SK-N-SH (cell line): ENCODE results near the gene PDPK1. TPM values are rescaled to one million over a fixed set of nuclear protein-coding genes. Genes with fewer than 3 reads are reported as not detected.
A peak's percentile ranks its signal among the peaks of the same experiment; 100 is the strongest.
"Not testable (repeated sequence)": the region's sequence is repeated elsewhere in the genome, so short reads cannot be mapped to it uniquely, and the experiment has no call there.

Experiments used
- CTCF ChIA-PET: fragments of 300-600, 350-600 bp; formaldehyde crosslinking; extraction: SDS; loops from one replicate; lab custom pipeline; 2021; lab: Yijun Ruan, JAX
- POLR2A ChIA-PET: fragments of 350-600 bp; sonication (Branson Sonifier 250); formaldehyde crosslinking; extraction: SDS; loops from one replicate; lab custom pipeline; 2020; ENCODE audit warnings: antibody characterized with exemption, inconsistent platforms; lab: Yijun Ruan, JAX
- DNase-seq: peaks from one replicate; pipeline ENCODE4 v3.0.0; 2012
- H2AFZ ChIP-seq: fragments of 200-600 bp; sonication (generic); 2 replicates; pipeline ENCODE4 v1.8.1; 2016; ENCODE audit warnings: antibody characterized with exemption, mild to moderate bottlenecking, low read depth
- H3F3A ChIP-seq: fragments of 200-600 bp; sonication (generic); replicated peaks from 2 replicates; pipeline ENCODE3; 2016; ENCODE audit warnings: antibody characterized with exemption, mild to moderate bottlenecking; ENCODE audit not compliant: insufficient read depth
- H3K27ac ChIP-seq, 2 experiments: fragments of 200-500 bp in 1 of 2; fragments of 200-600 bp in 1 of 2; sonication (Bioruptor generic) in 1 of 2; sonication (generic), shearing (Covaris generic) in 1 of 2; 2 replicates each; pipeline versions ENCODE4 v1.5.1 to v1.6.1; 2014 to 2016; ENCODE audit warnings: low read depth in 2 of 2, inconsistent platforms in 1 of 2, low read length in 1 of 2, mild to moderate bottlenecking in 1 of 2, mixed read lengths in 1 of 2
- H3K27me3 ChIP-seq: fragments of 200-600 bp; sonication (generic), shearing (Covaris generic); 2 replicates; pipeline ENCODE4 v1.6.1; 2016; ENCODE audit warnings: mixed run types; ENCODE audit not compliant: insufficient read depth
- H3K36me3 ChIP-seq, 2 experiments: fragments of 200-500 bp in 1 of 2; fragments of 200-600 bp in 1 of 2; sonication (Bioruptor generic) in 1 of 2; sonication (generic) in 1 of 2; replicated peaks in 1 of 2; 2 replicates each; pipeline versions ENCODE3 to v1.5.1; 2014 to 2016; ENCODE audit warnings: low read length in 1 of 2, mild to moderate bottlenecking in 1 of 2; ENCODE audit not compliant: insufficient read depth in 2 of 2, control insufficient read depth in 1 of 2
- H3K4me1 ChIP-seq, 2 experiments: fragments of 200-500 bp in 1 of 2; fragments of 200-600 bp in 1 of 2; sonication (Bioruptor generic) in 1 of 2; sonication (generic), shearing (Covaris generic) in 1 of 2; 2 replicates each; pipeline versions ENCODE4 v1.5.1 to v1.6.1; 2014 to 2016; ENCODE audit warnings: low read depth in 1 of 2, low read length in 1 of 2, mixed run types in 1 of 2; ENCODE audit not compliant: insufficient read depth in 2 of 2, control insufficient read depth in 1 of 2
- H3K4me2 ChIP-seq: fragments of 200-600 bp; sonication (generic), shearing (Covaris generic); 2 replicates; pipeline ENCODE4 v1.6.1; 2017; ENCODE audit warnings: mixed run types
- H3K4me3 ChIP-seq, 2 experiments: fragments of 200-500 bp in 1 of 2; fragments of 200-600 bp in 1 of 2; sonication (Bioruptor generic) in 1 of 2; sonication (generic), shearing (Covaris generic) in 1 of 2; 2 replicates each; pipeline versions ENCODE4 v1.5.1 to v1.8.1; 2014 to 2016; ENCODE audit warnings: low read depth in 2 of 2, inconsistent platforms in 1 of 2, low read length in 1 of 2, mild to moderate bottlenecking in 1 of 2, mixed read lengths in 1 of 2, moderate library complexity in 1 of 2
- H3K79me2 ChIP-seq: fragments of 200-600 bp; sonication (generic); 2 replicates; pipeline ENCODE4 v1.8.1; 2017; ENCODE audit warnings: mild to moderate bottlenecking; ENCODE audit not compliant: insufficient read depth
- H3K9ac ChIP-seq: fragments of 200-600 bp; sonication (generic); 2 replicates; pipeline ENCODE4 v1.6.1; 2017; ENCODE audit warnings: mixed run types
- H3K9me2 ChIP-seq: fragments of 200-600 bp; sonication (generic); 2 replicates; pipeline ENCODE4 v1.6.1; 2017; ENCODE audit warnings: mixed run types
- H3K9me3 ChIP-seq: fragments of 200-600 bp; sonication (generic); 2 replicates; pipeline ENCODE4 v1.6.1; 2017; ENCODE audit warnings: mixed run types, mild to moderate bottlenecking, moderate library complexity
- H4K20me1 ChIP-seq: fragments of 200-600 bp; sonication (generic); 2 replicates; pipeline ENCODE4 v1.6.1; 2017; ENCODE audit warnings: mild to moderate bottlenecking, mixed run types; ENCODE audit not compliant: insufficient read depth
- CHD2 ChIP-seq: fragments of 150-350 bp; IDR thresholded peaks from 2 replicates; pipeline ENCODE4 v1.6.1; 2018; ENCODE audit warnings: low read length; ENCODE audit not compliant: partially characterized antibody
- FOXJ3 ChIP-seq: sonication (generic); formaldehyde crosslinking; IDR thresholded peaks from 2 replicates; pipeline ENCODE4 v1.5.1; 2020; ENCODE audit warnings: mild to moderate bottlenecking, missing genetic modification reagents
- GABPA ChIP-seq: IDR thresholded peaks from 2 replicates; pipeline ENCODE4 v1.4.0; 2012; ENCODE audit warnings: low read depth, mild to moderate bottlenecking
- JUND ChIP-seq: IDR thresholded peaks from 2 replicates; pipeline ENCODE4 v1.4.0; 2012
- SIN3A ChIP-seq: IDR thresholded peaks from 2 replicates; pipeline ENCODE4 v1.6.1; 2012; ENCODE audit warnings: low read depth, mild to moderate bottlenecking, low read length, moderate library complexity, borderline replicate concordance
- TCF12 ChIP-seq: IDR thresholded peaks from 2 replicates; pipeline ENCODE4 v1.4.0; 2012
- YY1 ChIP-seq: IDR thresholded peaks from 2 replicates; pipeline ENCODE4 v1.4.0; 2012; ENCODE audit warnings: low read depth, mild to moderate bottlenecking
- WGBS: methylation state at CpG from one replicate; pipeline ENCODE4 v1.1.6; 2017; ENCODE audit warnings: low lambda C conversion rate; 5-methylcytosine and 5-hydroxymethylcytosine counted together
- polyA plus RNA-seq, 3 experiments: library from polyadenylated mRNA; depleted of rRNA; stranded (reverse); fragments of >200 nt; gene quantifications; 2 replicates each; pipeline ENCODE4 v1.2.3, GENCODE V29; 2012
- TF ChIP-seq, protein P1 (sequence below): IDR thresholded peaks from 2 replicates; pipeline ENCODE4 v1.6.1; 2012; ENCODE audit warnings: mild to moderate bottlenecking, low read depth, low read length, moderate library complexity
- TF ChIP-seq, protein P2 (sequence below): IDR thresholded peaks from 2 replicates; pipeline ENCODE4; 2012
- TF ChIP-seq, protein P3 (sequence below): IDR thresholded peaks from 2 replicates; pipeline ENCODE4 v1.4.0; 2012; ENCODE audit warnings: low read depth, borderline replicate concordance

The PDPK1 gene
- polyA plus RNA-seq, 1 of the 3 experiments (the other 2 are of a cell fraction) = 22.0 TPM

DNA sequence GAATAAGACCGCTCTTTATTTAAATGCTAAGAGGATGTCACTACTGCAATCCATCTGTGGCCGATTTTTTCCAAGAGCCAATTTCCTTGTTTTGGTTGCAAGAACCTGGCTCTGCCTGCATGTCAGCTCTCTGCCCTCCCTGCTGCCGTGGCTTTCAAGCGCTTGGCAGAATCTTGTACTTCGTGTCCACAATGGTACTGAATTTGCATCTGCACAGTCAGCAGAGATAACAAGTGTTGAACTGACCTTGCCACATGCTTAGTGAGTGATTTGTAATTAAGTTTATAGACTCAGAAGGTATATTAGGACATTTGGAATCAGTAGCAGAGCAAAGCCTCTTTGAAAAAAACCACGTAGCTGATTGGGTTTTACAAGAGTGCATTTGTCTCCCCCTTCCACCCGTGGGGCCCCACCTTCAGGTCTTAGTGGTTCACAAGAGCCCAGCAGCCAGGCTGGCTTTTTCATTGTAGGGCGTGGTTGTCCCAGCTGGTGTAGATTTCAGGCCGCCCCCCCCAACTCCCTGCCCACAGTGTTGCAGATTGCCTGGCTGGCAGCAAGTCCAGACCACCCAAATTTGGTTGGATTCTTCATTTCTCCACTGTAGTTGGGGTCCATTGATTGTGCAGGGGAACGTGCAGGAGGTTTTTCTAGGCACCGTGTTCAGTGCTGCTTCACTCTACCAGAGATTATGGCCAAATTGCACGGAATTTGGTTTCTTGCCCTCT is 63.6 kb downstream of the PDPK1 start:
- H4K20me1 ChIP-seq, POLR2A ChIA-PET, H3K4me1 ChIP-seq, H3K4me2 ChIP-seq, H3K4me3 ChIP-seq, DNase-seq, H3K27ac ChIP-seq, H3K9me2 ChIP-seq, H3F3A ChIP-seq, H2AFZ ChIP-seq, H3K9ac ChIP-seq, H3K27me3 ChIP-seq, CTCF ChIA-PET, H3K9me3 ChIP-seq: not testable (repeated sequence)
- peaks cover 19% of the 10 kb centered on the region for H3K79me2 ChIP-seq
- H3K36me3 ChIP-seq = peaks cover 5 to 24% of the 10 kb centered on the region in 2 experiments
- 94% methylated on average over 10 of the region's 12 CpGs for WGBS

DNA sequence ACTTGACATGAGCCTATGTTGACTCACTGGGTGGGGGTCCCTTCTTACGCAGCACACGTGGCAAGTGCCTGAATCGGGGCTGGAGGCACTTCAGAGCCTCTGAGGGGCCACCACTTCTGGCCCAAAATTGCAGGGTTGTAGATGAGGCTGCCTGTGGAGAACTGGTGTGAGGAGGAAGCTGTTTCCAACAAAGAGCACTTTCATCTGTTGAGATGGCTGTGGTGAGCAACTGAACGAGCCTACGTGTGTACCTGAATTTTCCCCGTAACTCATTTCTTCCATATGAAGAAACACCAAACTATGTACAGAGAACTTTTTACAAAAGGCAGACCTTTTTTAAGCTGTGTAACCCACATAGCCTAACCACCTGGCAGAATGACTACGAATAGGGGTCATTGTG is 64.4 kb downstream of the PDPK1 start:
- H3K27ac ChIP-seq, H3K4me2 ChIP-seq, POLR2A ChIA-PET, H3K9ac ChIP-seq, H3K9me2 ChIP-seq, H3K27me3 ChIP-seq, H3F3A ChIP-seq, H4K20me1 ChIP-seq, CTCF ChIA-PET, H3K4me1 ChIP-seq, H2AFZ ChIP-seq, DNase-seq, H3K9me3 ChIP-seq: not testable (repeated sequence)
- Histone ChIP-seq H3K79me2 (peaks cover 19% of the 10 kb centered on the region), H3K36me3 (peaks cover 5 to 17% of the 10 kb centered on the region in 2 experiments), H3K4me3 (peak overlapping the region in 1 of 2 experiments; percentile 92; a peak in 1 of 4 replicates)
- 96% methylated on average over 7 of the region's 7 CpGs for WGBS

DNA sequence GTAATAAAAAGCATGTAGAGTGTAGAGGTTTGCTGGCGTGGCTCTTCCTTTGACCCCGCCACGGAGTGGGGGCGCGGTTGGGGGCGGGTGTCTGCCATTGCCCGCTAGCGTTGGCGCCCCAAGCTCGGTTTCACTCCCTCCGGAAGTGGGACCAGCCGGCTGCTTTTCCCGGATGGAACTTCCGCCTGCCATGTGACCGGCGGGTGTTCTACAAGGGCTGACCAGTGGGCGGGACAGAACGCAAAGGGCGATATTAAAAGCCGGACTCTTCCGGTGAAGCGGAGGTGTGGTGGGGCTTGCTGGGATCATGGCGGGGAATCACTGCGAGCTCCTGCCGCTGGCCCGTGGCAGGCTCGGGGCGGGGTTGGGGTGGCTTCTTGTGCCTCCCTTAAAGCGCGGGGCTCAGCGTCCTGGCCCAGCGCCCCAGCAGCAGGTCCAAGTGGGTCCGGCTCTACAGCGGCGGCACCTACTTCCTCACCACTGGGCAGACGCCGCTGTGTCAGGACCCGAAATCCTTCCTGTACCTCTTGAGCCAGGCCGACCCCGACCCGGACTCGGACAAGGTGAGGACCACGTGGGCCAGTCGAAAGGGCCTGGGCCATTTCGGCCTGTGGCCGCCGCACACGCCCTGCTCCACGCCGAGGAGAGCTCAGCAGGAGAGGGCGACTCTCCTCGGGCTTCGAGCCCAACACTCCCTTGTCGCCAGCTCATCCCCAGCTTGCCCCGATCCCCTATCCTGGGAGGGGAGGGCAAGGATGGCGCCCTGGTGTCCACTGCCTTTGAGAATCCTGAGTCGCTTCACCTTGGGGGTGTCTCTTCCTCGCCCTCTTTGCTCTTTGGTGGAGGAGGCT is 65.6 kb downstream of the PDPK1 start:
- Histone ChIP-seq H3K4me2 (peak overlapping the region; percentile 84), H3K79me2 (peaks cover 28% of the 10 kb centered on the region), H3K4me1 (no peaks in the 10 kb centered on the region; a peak in 1 of 4 replicates), H3K27me3 (no peaks in the 10 kb centered on the region), H3K9ac (peak overlapping the region; percentile 89), H3K27ac (peak overlapping the region; percentile 78 to 82), H3F3A (peaks cover 9% of the 10 kb centered on the region), H3K9me3 (no peaks in the 10 kb centered on the region), H3K36me3 (peaks cover 5 to 6% of the 10 kb centered on the region in 2 experiments), H2AFZ (peak overlapping the region; percentile 91), H3K9me2 (no peaks in the 10 kb centered on the region), H3K4me3 (peak overlapping the region; percentile 92 to 97), H4K20me1 (no peaks in the 10 kb centered on the region)
- ChIA-PET CTCF (interaction anchor here (0.6 to 1.2 kb wide), 2 partner anchors 236 to 316 kb away, joined by 4 read pairs; no protein-coding TSS in a partner anchor), POLR2A (interaction anchor here (0.6 to 1.2 kb wide), 3 partner anchors 11 to 1546 kb away, joined by 3 to 5 read pairs (median 3); no protein-coding TSS in a partner anchor)
- peak; percentile 99 for DNase-seq
- WGBS = under 1% methylated on average over 27 of the region's 58 CpGs
- TF ChIP-seq TCF12 (peak; percentile 53; the same call in 1 of the 2 replicates), JUND (peak; percentile 34; the same call in 1 of the 2 replicates), CHD2 (peak; percentile 89), FOXJ3 (no peak; the same call in 1 of the 2 replicates), GABPA (peak; percentile 98), SIN3A (peak; percentile 94; the same call in 1 of the 2 replicates), YY1 (peak; percentile 91)
- TF ChIP-seq, protein P1, sequence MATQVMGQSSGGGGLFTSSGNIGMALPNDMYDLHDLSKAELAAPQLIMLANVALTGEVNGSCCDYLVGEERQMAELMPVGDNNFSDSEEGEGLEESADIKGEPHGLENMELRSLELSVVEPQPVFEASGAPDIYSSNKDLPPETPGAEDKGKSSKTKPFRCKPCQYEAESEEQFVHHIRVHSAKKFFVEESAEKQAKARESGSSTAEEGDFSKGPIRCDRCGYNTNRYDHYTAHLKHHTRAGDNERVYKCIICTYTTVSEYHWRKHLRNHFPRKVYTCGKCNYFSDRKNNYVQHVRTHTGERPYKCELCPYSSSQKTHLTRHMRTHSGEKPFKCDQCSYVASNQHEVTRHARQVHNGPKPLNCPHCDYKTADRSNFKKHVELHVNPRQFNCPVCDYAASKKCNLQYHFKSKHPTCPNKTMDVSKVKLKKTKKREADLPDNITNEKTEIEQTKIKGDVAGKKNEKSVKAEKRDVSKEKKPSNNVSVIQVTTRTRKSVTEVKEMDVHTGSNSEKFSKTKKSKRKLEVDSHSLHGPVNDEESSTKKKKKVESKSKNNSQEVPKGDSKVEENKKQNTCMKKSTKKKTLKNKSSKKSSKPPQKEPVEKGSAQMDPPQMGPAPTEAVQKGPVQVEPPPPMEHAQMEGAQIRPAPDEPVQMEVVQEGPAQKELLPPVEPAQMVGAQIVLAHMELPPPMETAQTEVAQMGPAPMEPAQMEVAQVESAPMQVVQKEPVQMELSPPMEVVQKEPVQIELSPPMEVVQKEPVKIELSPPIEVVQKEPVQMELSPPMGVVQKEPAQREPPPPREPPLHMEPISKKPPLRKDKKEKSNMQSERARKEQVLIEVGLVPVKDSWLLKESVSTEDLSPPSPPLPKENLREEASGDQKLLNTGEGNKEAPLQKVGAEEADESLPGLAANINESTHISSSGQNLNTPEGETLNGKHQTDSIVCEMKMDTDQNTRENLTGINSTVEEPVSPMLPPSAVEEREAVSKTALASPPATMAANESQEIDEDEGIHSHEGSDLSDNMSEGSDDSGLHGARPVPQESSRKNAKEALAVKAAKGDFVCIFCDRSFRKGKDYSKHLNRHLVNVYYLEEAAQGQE = peak; percentile 68; the same call in 1 of the 2 replicates
- TF ChIP-seq, protein P2, sequence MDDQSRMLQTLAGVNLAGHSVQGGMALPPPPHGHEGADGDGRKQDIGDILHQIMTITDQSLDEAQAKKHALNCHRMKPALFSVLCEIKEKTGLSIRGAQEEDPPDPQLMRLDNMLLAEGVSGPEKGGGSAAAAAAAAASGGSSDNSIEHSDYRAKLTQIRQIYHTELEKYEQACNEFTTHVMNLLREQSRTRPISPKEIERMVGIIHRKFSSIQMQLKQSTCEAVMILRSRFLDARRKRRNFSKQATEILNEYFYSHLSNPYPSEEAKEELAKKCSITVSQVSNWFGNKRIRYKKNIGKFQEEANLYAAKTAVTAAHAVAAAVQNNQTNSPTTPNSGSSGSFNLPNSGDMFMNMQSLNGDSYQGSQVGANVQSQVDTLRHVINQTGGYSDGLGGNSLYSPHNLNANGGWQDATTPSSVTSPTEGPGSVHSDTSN = no peak; the same call in 1 of the 2 replicates
- TF ChIP-seq, protein P3, sequence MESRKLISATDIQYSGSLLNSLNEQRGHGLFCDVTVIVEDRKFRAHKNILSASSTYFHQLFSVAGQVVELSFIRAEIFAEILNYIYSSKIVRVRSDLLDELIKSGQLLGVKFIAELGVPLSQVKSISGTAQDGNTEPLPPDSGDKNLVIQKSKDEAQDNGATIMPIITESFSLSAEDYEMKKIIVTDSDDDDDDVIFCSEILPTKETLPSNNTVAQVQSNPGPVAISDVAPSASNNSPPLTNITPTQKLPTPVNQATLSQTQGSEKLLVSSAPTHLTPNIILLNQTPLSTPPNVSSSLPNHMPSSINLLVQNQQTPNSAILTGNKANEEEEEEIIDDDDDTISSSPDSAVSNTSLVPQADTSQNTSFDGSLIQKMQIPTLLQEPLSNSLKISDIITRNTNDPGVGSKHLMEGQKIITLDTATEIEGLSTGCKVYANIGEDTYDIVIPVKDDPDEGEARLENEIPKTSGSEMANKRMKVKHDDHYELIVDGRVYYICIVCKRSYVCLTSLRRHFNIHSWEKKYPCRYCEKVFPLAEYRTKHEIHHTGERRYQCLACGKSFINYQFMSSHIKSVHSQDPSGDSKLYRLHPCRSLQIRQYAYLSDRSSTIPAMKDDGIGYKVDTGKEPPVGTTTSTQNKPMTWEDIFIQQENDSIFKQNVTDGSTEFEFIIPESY = peak; percentile 59; the same call in 1 of the 2 replicates
